IMR-90 (cell line): ENCODE results near the gene TRAP1. TPM values are rescaled to one million over a fixed set of nuclear protein-coding genes. Genes with fewer than 3 reads are reported as not detected.

Source experiments
- ATAC-seq: fragments of 200-7000 bp; cut with Tn5 transposase; 2 replicates; pipeline ENCODE4 v1.9.1; 2020; ENCODE audit warnings: low read depth, mild to moderate bottlenecking, moderate library complexity
- BruUV-seq: library from RNA; stranded (reverse); fragments of 400-500 nt; replicated peaks from 2 replicates; lab custom pipeline; 2021; lab: Mats Ljungman, UMichigan
- CTCF ChIA-PET: fragments of 300-600 bp; formaldehyde crosslinking; extraction: SDS; loops from one replicate; lab custom pipeline; 2021; ENCODE audit warnings: antibody characterized with exemption; lab: Yijun Ruan, JAX
- POLR2A ChIA-PET: fragments of 300-600 bp; sonication (Branson Sonifier 250); formaldehyde crosslinking; loops from one replicate; lab custom pipeline; 2022; ENCODE audit warnings: antibody characterized with exemption; ENCODE audit not compliant: unreplicated experiment; lab: Charles Lee
- DNase-seq: peaks from one replicate; pipeline ENCODE4 v3.0.0; 2013
- H2AFZ ChIP-seq: replicated peaks from 2 replicates; pipeline ENCODE3; 2013; ENCODE audit warnings: low read length, mild to moderate bottlenecking; ENCODE audit not compliant: poor library complexity
- H2AK5ac ChIP-seq: 2 replicates; pipeline ENCODE4 v1.6.1; 2013; ENCODE audit warnings: low read depth, low read length, inconsistent platforms
- H2AK9ac ChIP-seq: replicated peaks from 2 replicates; pipeline ENCODE3; 2013; ENCODE audit warnings: mild to moderate bottlenecking, low read depth, low read length, moderate library complexity; ENCODE audit not compliant: poor library complexity
- H2BK120ac ChIP-seq: 2 replicates; pipeline ENCODE4 v1.6.1; 2013; ENCODE audit warnings: low read depth, low read length, inconsistent platforms
- H2BK15ac ChIP-seq: 3 replicates; pipeline ENCODE4 v1.6.1; 2013; ENCODE audit warnings: low read depth, low read length, inconsistent platforms
- H2BK20ac ChIP-seq: 2 replicates; pipeline ENCODE4 v1.6.1; 2013; ENCODE audit warnings: low read depth, mild to moderate bottlenecking, inconsistent platforms, low read length, moderate library complexity
- H2BK5ac ChIP-seq: 2 replicates; pipeline ENCODE4 v1.6.1; 2013; ENCODE audit warnings: mild to moderate bottlenecking, low read depth, low read length, inconsistent platforms; ENCODE audit not compliant: poor library complexity, severe bottlenecking
- H3K14ac ChIP-seq: replicated peaks from 2 replicates; pipeline ENCODE4 v1.6.1; 2013; ENCODE audit warnings: low read depth, low read length, inconsistent platforms
- H3K18ac ChIP-seq: 2 replicates; pipeline ENCODE4 v1.6.1; 2013; ENCODE audit warnings: low read depth, low read length, control low read depth
- H3K23ac ChIP-seq: 2 replicates; pipeline ENCODE4 v1.6.1; 2013; ENCODE audit warnings: low read depth, low read length, inconsistent platforms
- H3K27ac ChIP-seq: 2 replicates; pipeline ENCODE4 v1.5.1; 2013; ENCODE audit warnings: mild to moderate bottlenecking, control low read depth, low read length; ENCODE audit not compliant: insufficient read depth
- H3K27me3 ChIP-seq: 2 replicates; pipeline ENCODE4 v1.6.1; 2013; ENCODE audit warnings: low read length; ENCODE audit not compliant: control insufficient read depth, insufficient read depth
- H3K36me3 ChIP-seq: 2 replicates; pipeline ENCODE4 v1.6.1; 2013; ENCODE audit warnings: low read length, mixed read lengths; ENCODE audit not compliant: control insufficient read depth, insufficient read depth
- H3K4ac ChIP-seq: 2 replicates; pipeline ENCODE4 v1.6.1; 2013; ENCODE audit warnings: low read depth, low read length, inconsistent platforms
- H3K4me1 ChIP-seq: 2 replicates; pipeline ENCODE4 v1.6.1; 2013; ENCODE audit warnings: low read length, mixed read lengths; ENCODE audit not compliant: control insufficient read depth, insufficient read depth
- H3K4me2 ChIP-seq: 2 replicates; pipeline ENCODE4 v1.6.1; 2013; ENCODE audit warnings: low read depth, mild to moderate bottlenecking, control low read depth, low read length, moderate library complexity
- H3K4me3 ChIP-seq: 2 replicates; pipeline ENCODE4 v1.5.1; 2013; ENCODE audit warnings: low read depth, mild to moderate bottlenecking, control low read depth, low read length, moderate library complexity; ENCODE audit not compliant: insufficient read depth
- H3K56ac ChIP-seq: 2 replicates; pipeline ENCODE4 v1.6.1; 2013; ENCODE audit warnings: low read length, inconsistent platforms; ENCODE audit not compliant: insufficient read depth; ENCODE audit errors: extremely low read depth
- H3K79me1 ChIP-seq, 2 experiments: 2 replicates each; pipeline ENCODE4 v1.6.1; 2013; ENCODE audit warnings: low read length in 2 of 2, inconsistent platforms in 1 of 2, low read depth in 1 of 2
- H3K9ac ChIP-seq: 2 replicates; pipeline ENCODE4 v1.6.1; 2013; ENCODE audit warnings: low read depth, low read length, control low read depth
- H3K9me1 ChIP-seq: 2 replicates; pipeline ENCODE4 v1.6.1; 2013; ENCODE audit warnings: low read length, inconsistent platforms; ENCODE audit not compliant: insufficient read depth
- H3K9me3 ChIP-seq: 2 replicates; pipeline ENCODE4 v1.6.1; 2013; ENCODE audit warnings: low read length; ENCODE audit not compliant: control insufficient read depth, insufficient read depth
- H4K20me1 ChIP-seq: 2 replicates; pipeline ENCODE4 v1.6.1; 2013; ENCODE audit warnings: low read length, inconsistent platforms; ENCODE audit not compliant: insufficient read depth
- H4K5ac ChIP-seq: 2 replicates; pipeline ENCODE4 v1.6.1; 2013; ENCODE audit warnings: mild to moderate bottlenecking, low read depth, low read length, control low read depth
- H4K8ac ChIP-seq, 2 experiments: 2 replicates each; pipeline ENCODE4 v1.6.1; 2013; ENCODE audit warnings: low read depth in 2 of 2, low read length in 2 of 2, control low read depth in 1 of 2, inconsistent platforms in 1 of 2
- H4K91ac ChIP-seq: 2 replicates; pipeline ENCODE4 v1.6.1; 2013; ENCODE audit warnings: low read depth, low read length, inconsistent platforms; ENCODE audit not compliant: insufficient read depth
- CTCF ChIP-seq: conservative IDR thresholded peaks from 2 replicates; pipeline ENCODE4 v1.5.1; 2012; ENCODE audit warnings: mild to moderate bottlenecking, low read depth, low read length, improper control_type of control experiment
- ELK1 ChIP-seq: fragments of 150-350 bp; IDR thresholded peaks from 2 replicates; pipeline ENCODE4 v1.6.1; 2016; ENCODE audit warnings: low read depth, mild to moderate bottlenecking, low read length, moderate library complexity, borderline replicate concordance
- MAFK ChIP-seq: IDR thresholded peaks from 2 replicates; pipeline ENCODE4 v1.6.1; 2012; ENCODE audit warnings: low read depth, low read length, improper control_type of control experiment
- RFX5 ChIP-seq: IDR thresholded peaks from 2 replicates; pipeline ENCODE4 v1.8.0; 2012; ENCODE audit warnings: low read depth, mild to moderate bottlenecking, low read length, moderate library complexity
- SMC3 ChIP-seq: fragments of 150-350 bp; IDR thresholded peaks from 2 replicates; pipeline ENCODE4 v1.6.1; 2016; ENCODE audit warnings: low read depth, mild to moderate bottlenecking, antibody characterized with exemption, low read length, moderate library complexity
- WGBS, 2 experiments: methylation state at CpG; one replicate each; pipeline versions ENCODE4 v1.1.5 to v1.1.7; 2013; ENCODE audit warnings: missing lambda C conversion rate in 2 of 2; ENCODE audit not compliant: insufficient read length in 1 of 2; ENCODE audit errors: extremely low coverage in 2 of 2; 5-methylcytosine and 5-hydroxymethylcytosine counted together
- dilution Hi-C: fragments of 300-500 bp; cut with HindIII; formaldehyde crosslinking; loops from one replicate; pipeline ENCODE4 v1.14.3; 2018; ENCODE audit warnings: low sequenced_read_pairs; ENCODE audit not compliant: unreplicated experiment
- in situ Hi-C: fragments of 300-500 bp; cut with MboI; formaldehyde crosslinking; loops from 3 replicates; pipeline ENCODE4 v1.14.3; 2019; ENCODE audit warnings: low sequenced_read_pairs, inconsistent platforms, mixed read lengths
- intact Hi-C: fragments of 100-400 bp; cut with micrococcal nuclease; formaldehyde crosslinking; loops from 2 replicates; pipeline ENCODE4 v1.10.0; 2022
- polyA plus RNA-seq, 3 experiments: library from polyadenylated mRNA; depleted of rRNA; stranded (reverse); fragments of >200 nt; gene quantifications; 2 replicates each; pipeline ENCODE4 v1.2.3, GENCODE V29; 2012; ENCODE audit warnings: low replicate concordance in 1 of 3
- total RNA-seq: library from RNA; depleted of rRNA; stranded (reverse); fragments of >200 nt; gene quantifications from 2 replicates; pipeline ENCODE4 v1.2.3, GENCODE V29; 2012

TRAP1 gene
- total and polyA plus RNA-seq, 2 of the 4 experiments (the other 2 are of a cell fraction), result 139 to 145 TPM

GRCh38 chr16:3610698-3611145 lies 106.6 kb downstream of the TRAP1 start:
- Histone ChIP-seq H2AFZ (peak overlapping the region; percentile 99), H2BK120ac (no peak overlapping the region), H3K4me2 (peak overlapping the region; percentile 99), H4K91ac (0 out of 2 replicates have a peak overlapping the region, but pooled peaks have one; percentile 43), H3K27ac (peak overlapping the region; percentile 82), H3K9me3 (no peaks in the 10 kb centered on the region), H4K5ac (no peak overlapping the region), H2BK5ac (peak overlapping the region; percentile 76), H2AK9ac (peak overlapping the region; percentile 93), H3K18ac (no peak overlapping the region), H3K23ac (peak overlapping the region; percentile 89), H3K9me1 (peaks cover 12% of the 10 kb centered on the region), H2BK15ac (no peak overlapping the region), H3K56ac (peak overlapping the region; percentile 48; the same call in 1 of the 2 replicates), H2BK20ac (no peak overlapping the region), H3K4ac (peak overlapping the region; percentile 67), H3K4me1 (peaks cover 5% of the 10 kb centered on the region), H3K9ac (peak overlapping the region; percentile 80), H2AK5ac (no peak overlapping the region), H3K14ac (peak overlapping the region; percentile 82), H4K20me1 (no peaks in the 10 kb centered on the region), H4K8ac (peak overlapping the region; percentile 23 to 82; a peak in 2 of 4 replicates), H3K36me3 (peaks cover 7% of the 10 kb centered on the region; the same call in 1 of the 2 replicates), H3K79me1 (peaks cover 42 to 56% of the 10 kb centered on the region in 2 experiments), H3K4me3 (peak overlapping the region; percentile 81), H3K27me3 (no peaks in the 10 kb centered on the region)
- BruUV-seq, result no TSS peak
- intact Hi-C loops, result no loop called here
- dilution Hi-C loops, result no loop called here
- no CpG with 5 or more reads among the region's 10 CpGs for WGBS, 2 experiments
- in situ Hi-C loops, result no loop called here
- CTCF ChIA-PET, result no interaction called here
- TF ChIP-seq MAFK, result no peak
- TF ChIP-seq ELK1, result no peak
- no peak for TF ChIP-seq RFX5
- TF ChIP-seq CTCF, result no peak
- no peak for TF ChIP-seq SMC3
- ATAC-seq, result no peak
- POLR2A ChIA-PET, result interaction anchor here (0.6 kb wide), 1 partner anchor 79 kb away, joined by 3 read pairs; no protein-coding TSS in a partner anchor
- DNase-seq, result no peak
